ENCODE measurements around the gene PKIB.

DNA sequence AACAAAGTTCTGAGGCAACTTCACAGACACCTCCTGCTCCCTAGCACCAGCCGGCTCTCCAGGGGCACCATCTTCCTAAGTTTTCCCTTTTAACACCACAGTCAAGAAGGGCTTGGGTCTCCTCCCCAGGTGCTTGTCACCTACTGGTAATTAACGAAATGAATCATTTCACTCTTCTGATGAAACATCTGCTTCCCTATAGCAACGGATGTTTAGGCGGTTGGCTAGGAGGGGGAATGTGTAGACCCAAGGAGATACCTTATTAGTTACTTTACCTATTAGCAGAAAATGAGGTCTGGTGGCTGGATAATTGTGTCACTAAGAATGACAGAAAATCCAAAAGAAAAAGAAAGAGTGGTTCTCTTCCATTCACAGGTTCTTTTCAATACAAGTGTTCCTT is 123.1 kb downstream of the PKIB start:
- TF ChIP-seq, protein P1, sequence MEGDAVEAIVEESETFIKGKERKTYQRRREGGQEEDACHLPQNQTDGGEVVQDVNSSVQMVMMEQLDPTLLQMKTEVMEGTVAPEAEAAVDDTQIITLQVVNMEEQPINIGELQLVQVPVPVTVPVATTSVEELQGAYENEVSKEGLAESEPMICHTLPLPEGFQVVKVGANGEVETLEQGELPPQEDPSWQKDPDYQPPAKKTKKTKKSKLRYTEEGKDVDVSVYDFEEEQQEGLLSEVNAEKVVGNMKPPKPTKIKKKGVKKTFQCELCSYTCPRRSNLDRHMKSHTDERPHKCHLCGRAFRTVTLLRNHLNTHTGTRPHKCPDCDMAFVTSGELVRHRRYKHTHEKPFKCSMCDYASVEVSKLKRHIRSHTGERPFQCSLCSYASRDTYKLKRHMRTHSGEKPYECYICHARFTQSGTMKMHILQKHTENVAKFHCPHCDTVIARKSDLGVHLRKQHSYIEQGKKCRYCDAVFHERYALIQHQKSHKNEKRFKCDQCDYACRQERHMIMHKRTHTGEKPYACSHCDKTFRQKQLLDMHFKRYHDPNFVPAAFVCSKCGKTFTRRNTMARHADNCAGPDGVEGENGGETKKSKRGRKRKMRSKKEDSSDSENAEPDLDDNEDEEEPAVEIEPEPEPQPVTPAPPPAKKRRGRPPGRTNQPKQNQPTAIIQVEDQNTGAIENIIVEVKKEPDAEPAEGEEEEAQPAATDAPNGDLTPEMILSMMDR (IDR thresholded peaks at IDR 0.05): no peak
- no peak for TF ChIP-seq EZH2 (IDR thresholded peaks at IDR 0.05)

All from neural progenitor cell (in vitro differentiated cells).